Naive B cell (primary cell): ENCODE measurements around the gene NADK2. TPM values are rescaled to one million over a fixed set of nuclear protein-coding genes. Genes with fewer than 3 reads are reported as not detected.

Source experiments
- ATAC-seq, 2 donors: fragments of 150-1000 bp; cut with Tn5 transposase; 2 replicates each; pipeline ENCODE4 v1.10.0; 2021; ENCODE audit warnings: low read depth in 2 of 2, mild to moderate bottlenecking in 2 of 2, moderate library complexity in 2 of 2
- DNase-seq: peaks from one replicate; pipeline ENCODE4 v3.0.0; 2022
- H3K27ac Mint-ChIP-seq, 6 donors: one replicate each; pipeline ENCODE4 v1.8.0; 2020 to 2022; ENCODE audit warnings: mild to moderate bottlenecking in 6 of 6, mixed read lengths in 6 of 6, moderate library complexity in 5 of 6, inconsistent platforms in 2 of 6
- H3K27me3 Mint-ChIP-seq, 3 donors: one replicate each; pipeline ENCODE4 v1.8.0; 2021 to 2022; ENCODE audit warnings: mixed read lengths in 3 of 3, mild to moderate bottlenecking in 1 of 3
- H3K36me3 Mint-ChIP-seq, 2 donors: one replicate each; pipeline ENCODE4 v1.8.0; 2020 to 2022; ENCODE audit warnings: mixed read lengths in 2 of 2, inconsistent platforms in 1 of 2, mild to moderate bottlenecking in 1 of 2
- H3K4me1 Mint-ChIP-seq, 3 donors: one replicate each; pipeline ENCODE4 v1.8.0; 2020 to 2022; ENCODE audit warnings: mixed read lengths in 3 of 3, inconsistent platforms in 1 of 3, mild to moderate bottlenecking in 1 of 3, moderate library complexity in 1 of 3
- H3K4me3 Mint-ChIP-seq, 8 donors: one replicate each; pipeline ENCODE4 v1.8.0; 2020 to 2022; ENCODE audit warnings: mild to moderate bottlenecking in 8 of 8, mixed read lengths in 8 of 8, moderate library complexity in 8 of 8, inconsistent platforms in 2 of 8
- H3K9me3 Mint-ChIP-seq, 7 donors: one replicate each; pipeline ENCODE4 v1.8.0; 2020 to 2022; ENCODE audit warnings: mixed read lengths in 7 of 7, mild to moderate bottlenecking in 5 of 7, inconsistent platforms in 2 of 7, moderate library complexity in 1 of 7
- polyA plus RNA-seq, 6 donors: library from polyadenylated mRNA; unstranded; fragments of 300-500 nt; fragmentation: Illumina TruSeq; gene quantifications; one replicate each; pipeline ENCODE4 v1.2.3, GENCODE V29; 2021; ENCODE audit warnings: low read depth in 6 of 6

The NADK2 gene
- polyA plus RNA-seq, 6 donors from 2014 or later: 1.0 to 7.1 (median 4.2) TPM

GRCh38 chr5:36267905-36268304, 26.2 kb upstream of the NADK2 start:
- DNase-seq: no peak
- peaks cover 0 to 4% (median 0%) of the 10 kb centered on the region in 3 donors for H3K27me3 Mint-ChIP-seq
- H3K36me3 Mint-ChIP-seq: no peaks in the 10 kb centered on the region
- no peak overlapping the region for H3K4me3 Mint-ChIP-seq
- H3K27ac Mint-ChIP-seq: no peak overlapping the region
- peaks cover 0 to 2% (median 0%) of the 10 kb centered on the region in 3 donors for H3K4me1 Mint-ChIP-seq
- ATAC-seq: no peak
- no peaks in the 10 kb centered on the region for H3K9me3 Mint-ChIP-seq

DNA sequence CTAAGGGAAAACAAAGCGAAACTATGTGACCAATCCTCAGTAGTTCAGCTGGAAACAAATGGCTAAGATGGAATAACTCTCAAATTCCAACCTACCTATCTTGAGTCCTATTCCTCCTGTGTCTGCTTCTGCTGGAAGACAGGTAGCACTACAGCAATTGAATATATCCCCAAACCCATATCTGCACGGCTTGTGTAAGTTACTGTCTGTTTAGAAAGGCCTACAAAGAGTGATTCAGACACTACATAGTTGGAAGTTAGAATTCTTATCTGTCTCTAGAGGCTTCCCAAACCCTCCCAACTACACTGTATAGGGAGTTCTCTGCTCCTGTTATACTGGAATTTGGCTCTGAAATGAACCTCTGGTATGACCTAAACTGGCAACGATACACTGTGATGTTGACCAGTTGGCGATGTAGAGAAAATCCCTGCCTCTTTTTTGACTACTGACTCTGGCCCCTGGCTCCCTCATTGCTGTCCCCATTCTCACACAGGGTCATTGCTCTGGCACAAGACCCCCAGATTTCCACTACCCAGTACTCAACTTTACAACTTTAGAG, 22.6 kb upstream of the NADK2 start:
- DNase-seq: no peak
- Mint-ChIP-seq H3K36me3 (no peaks in the 10 kb centered on the region), H3K27me3 (peaks cover 0 to 8% (median 5%) of the 10 kb centered on the region in 3 donors), H3K9me3 (no peaks in the 10 kb centered on the region), H3K4me3 (no peak overlapping the region), H3K4me1 (peaks cover 0 to 2% (median 0%) of the 10 kb centered on the region in 3 donors), H3K27ac (no peak overlapping the region)
- no peak for ATAC-seq

DNA sequence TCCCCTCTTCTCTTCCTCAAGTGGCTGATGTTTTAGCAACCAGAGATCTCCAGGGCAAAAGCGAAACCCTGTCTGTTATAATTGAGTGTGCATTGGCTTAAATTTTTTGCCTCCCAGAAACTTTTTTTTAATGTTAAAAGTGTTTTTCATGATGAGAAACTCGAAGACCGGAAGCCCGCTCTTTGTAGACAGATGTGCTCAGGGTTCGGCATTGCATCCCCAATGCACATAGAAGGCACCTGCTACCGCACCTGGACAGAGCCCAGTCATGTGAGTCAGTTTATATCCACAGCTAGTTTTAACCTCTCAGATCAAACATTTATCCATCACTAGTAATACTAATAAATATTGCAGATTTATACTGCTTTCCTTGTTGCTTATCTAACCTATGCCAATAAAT, 19.5 kb upstream of the NADK2 start:
- no peak overlapping the region for H3K27ac Mint-ChIP-seq
- no peaks in the 10 kb centered on the region for H3K9me3 Mint-ChIP-seq
- H3K4me1 Mint-ChIP-seq: peaks cover 0 to 2% (median 0%) of the 10 kb centered on the region in 3 donors
- H3K36me3 Mint-ChIP-seq: no peaks in the 10 kb centered on the region
- no peak for DNase-seq
- H3K4me3 Mint-ChIP-seq: no peak overlapping the region
- no peak for ATAC-seq
- peaks cover 0 to 8% (median 5%) of the 10 kb centered on the region in 3 donors for H3K27me3 Mint-ChIP-seq

- ATAC-seq: no peak
- Mint-ChIP-seq H3K27ac (no peak overlapping the region), H3K36me3 (no peaks in the 10 kb centered on the region), H3K27me3 (no peaks in the 10 kb centered on the region), H3K4me3 (no peak overlapping the region), H3K4me1 (no peaks in the 10 kb centered on the region), H3K9me3 (no peaks in the 10 kb centered on the region)
- no peak for DNase-seq
Observed at GRCh38 chr5:36253575-36253974, 11.8 kb upstream of the NADK2 start.

DNA sequence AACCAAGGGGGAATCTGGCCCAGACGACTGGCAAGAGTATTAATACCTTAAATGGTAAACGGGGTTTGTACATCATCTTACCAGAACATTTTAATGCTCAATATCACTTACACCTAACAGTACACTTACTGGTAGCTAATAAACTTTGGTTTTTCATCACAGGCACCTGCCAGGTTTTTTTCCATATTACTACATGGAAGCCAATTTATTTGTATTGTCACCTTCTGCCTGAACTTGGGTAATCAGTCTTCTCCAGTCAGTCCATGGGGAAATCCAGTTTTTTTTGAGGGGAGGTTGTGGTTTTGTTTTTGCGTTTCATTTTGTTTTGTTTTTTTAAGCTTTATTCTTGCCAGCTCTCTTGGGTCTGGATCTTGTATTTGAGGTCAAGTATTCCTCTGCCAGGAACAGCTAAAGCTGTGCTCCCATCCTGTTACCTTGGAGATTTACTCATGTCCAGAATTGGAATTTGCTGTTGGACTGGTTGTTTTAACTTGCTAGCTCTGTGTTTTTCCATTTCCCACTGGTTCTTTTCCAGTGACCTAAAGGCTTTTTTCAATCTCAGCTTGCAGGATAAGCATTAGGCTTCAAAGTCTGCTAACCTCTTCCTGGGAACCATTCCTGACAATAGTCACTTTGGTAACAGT, 11.1 kb upstream of the NADK2 start:
- no peak for ATAC-seq
- DNase-seq: no peak
- Mint-ChIP-seq H3K4me1 (no peaks in the 10 kb centered on the region), H3K27me3 (no peaks in the 10 kb centered on the region), H3K9me3 (no peaks in the 10 kb centered on the region), H3K4me3 (no peak overlapping the region), H3K36me3 (no peaks in the 10 kb centered on the region), H3K27ac (no peak overlapping the region)

GRCh38 chr5:36251218-36251617, 9.5 kb upstream of the NADK2 start:
- no peak for ATAC-seq
- Mint-ChIP-seq H3K4me1 (no peaks in the 10 kb centered on the region), H3K36me3 (no peaks in the 10 kb centered on the region), H3K27ac (no peak overlapping the region), H3K9me3 (no peaks in the 10 kb centered on the region), H3K27me3 (no peaks in the 10 kb centered on the region), H3K4me3 (no peak overlapping the region)
- no peak for DNase-seq

- no peak overlapping the region for H3K27ac Mint-ChIP-seq
- H3K36me3 Mint-ChIP-seq: no peaks in the 10 kb centered on the region
- ATAC-seq: no peak
- DNase-seq: no peak
- no peaks in the 10 kb centered on the region for H3K27me3 Mint-ChIP-seq
- H3K4me3 Mint-ChIP-seq: no peak overlapping the region
- H3K4me1 Mint-ChIP-seq: no peaks in the 10 kb centered on the region
- no peaks in the 10 kb centered on the region for H3K9me3 Mint-ChIP-seq
Observed at GRCh38 chr5:36250427-36250826, 8.7 kb upstream of the NADK2 start.

GRCh38 chr5:36246036-36246800, 4.5 kb upstream of the NADK2 start:
- H3K27me3 Mint-ChIP-seq: no peaks in the 10 kb centered on the region
- no peak overlapping the region for H3K27ac Mint-ChIP-seq
- ATAC-seq: no peak
- peaks cover 12 to 18% (median 14%) of the 10 kb centered on the region in 3 donors for H3K4me1 Mint-ChIP-seq
- no peaks in the 10 kb centered on the region for H3K36me3 Mint-ChIP-seq
- H3K9me3 Mint-ChIP-seq: no peaks in the 10 kb centered on the region
- no peak for DNase-seq
- peak overlapping the region in 1 of 8 donors; percentile 27 for H3K4me3 Mint-ChIP-seq

DNA sequence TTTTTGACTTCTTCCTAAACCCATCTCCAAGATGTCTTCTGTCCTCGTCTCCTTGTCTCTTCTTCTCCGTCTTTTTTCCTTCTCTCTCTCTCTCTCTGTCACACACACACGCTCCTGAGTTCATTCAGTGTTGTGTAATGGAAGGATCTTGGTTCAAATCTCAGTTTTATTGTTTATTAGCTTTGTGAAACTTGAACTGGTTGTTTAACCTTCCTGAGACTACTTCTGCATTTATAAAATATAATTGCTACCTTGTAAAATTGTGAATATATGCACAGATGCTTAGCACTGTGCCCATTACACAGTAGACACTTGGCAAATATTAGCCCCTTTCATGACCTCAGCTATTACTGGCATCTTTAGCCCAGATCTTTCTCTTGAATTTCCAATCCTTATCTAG, 2.4 kb upstream of the NADK2 start:
- DNase-seq: no peak
- Mint-ChIP-seq H3K4me3 (peak overlapping the region; percentile 4 to 97 (median 72)), H3K27ac (peak overlapping the region in 3 of 6 donors; percentile 1 to 23 (median 6))

DNA sequence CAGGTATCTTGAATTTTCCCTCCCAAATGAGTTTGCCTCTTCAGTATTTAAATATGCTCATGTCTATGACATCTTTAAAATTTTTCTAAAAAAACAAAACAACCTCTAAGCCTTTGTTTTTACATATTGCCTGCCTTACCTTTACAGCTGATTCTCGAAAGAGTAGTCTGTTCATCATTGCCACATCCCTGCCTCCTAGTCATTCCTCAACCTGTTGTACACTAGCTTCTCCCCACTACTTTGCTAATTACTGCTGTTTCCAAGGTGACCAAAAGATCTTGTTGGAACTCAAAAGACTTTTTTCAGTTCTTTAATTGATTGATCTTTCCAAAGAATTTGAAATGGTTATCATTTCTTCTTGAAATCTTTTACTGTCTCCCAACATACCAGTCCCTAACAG, 1.9 kb upstream of the NADK2 start:
- no peaks in the 10 kb centered on the region for H3K27me3 Mint-ChIP-seq
- no peaks in the 10 kb centered on the region for H3K36me3 Mint-ChIP-seq
- H3K4me1 Mint-ChIP-seq: peaks cover 24 to 36% (median 27%) of the 10 kb centered on the region in 3 donors
- H3K9me3 Mint-ChIP-seq: no peaks in the 10 kb centered on the region
- DNase-seq (no peak), ATAC-seq (no peak)
- H3K4me3 Mint-ChIP-seq: peak overlapping the region; percentile 4 to 97 (median 72)
- peak overlapping the region in 4 of 6 donors; percentile 6 to 95 (median 16) for H3K27ac Mint-ChIP-seq

More for the DNA sequence above, 2.4 kb upstream of the NADK2 start:
- H3K36me3 Mint-ChIP-seq: no peaks in the 10 kb centered on the region
- H3K4me1 Mint-ChIP-seq: peaks cover 20 to 32% (median 24%) of the 10 kb centered on the region in 3 donors
- ATAC-seq: no peak
- no peaks in the 10 kb centered on the region for H3K27me3 Mint-ChIP-seq
- no peaks in the 10 kb centered on the region for H3K9me3 Mint-ChIP-seq

DNA sequence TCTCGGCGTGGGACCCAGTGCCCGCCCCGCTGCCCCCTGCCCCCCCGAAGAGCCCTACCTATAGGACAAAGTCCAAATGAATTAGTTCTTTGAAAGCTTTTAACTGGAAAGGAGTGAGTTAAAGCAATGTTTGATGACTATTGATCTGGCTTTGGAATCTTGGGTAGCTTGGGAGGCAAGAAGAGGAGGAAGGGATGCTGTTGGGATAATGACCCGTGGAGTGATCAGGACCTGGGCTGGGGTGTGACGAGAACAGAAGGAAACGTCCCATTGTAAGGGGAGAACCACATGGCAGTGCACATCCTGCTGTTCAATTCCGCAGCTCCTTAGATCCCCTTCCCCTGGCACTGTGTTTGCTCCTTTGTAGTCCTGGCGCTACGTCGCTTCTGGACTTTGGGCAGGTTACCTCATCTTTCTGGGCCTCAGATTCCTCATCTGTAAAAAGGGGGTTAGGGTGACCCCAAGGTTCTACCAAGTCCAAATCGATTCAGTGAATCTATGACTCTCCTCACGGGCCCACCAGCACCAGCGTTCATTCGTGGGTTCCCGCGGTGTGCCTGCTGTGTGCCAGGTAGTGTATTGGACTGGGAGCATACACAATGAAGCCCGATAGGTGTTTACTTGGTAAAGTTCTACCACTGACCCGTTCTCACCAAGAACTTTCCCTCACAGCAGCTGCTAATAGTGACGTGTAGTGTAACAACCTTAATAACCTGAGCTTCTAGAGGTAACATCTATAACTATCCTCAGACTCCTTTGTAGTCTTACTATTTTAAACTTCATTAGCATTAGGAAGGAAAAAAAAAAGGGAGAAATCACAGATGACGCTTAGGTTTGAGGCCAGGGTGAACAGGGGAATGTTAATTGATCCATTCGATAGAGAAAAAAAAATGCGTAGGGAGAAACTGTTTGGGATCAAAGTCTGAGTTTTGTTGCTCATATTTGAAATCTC, 1.1 kb upstream of the NADK2 start:
- DNase-seq (peak; percentile 11), ATAC-seq (no peak)
- peaks cover 24 to 36% (median 27%) of the 10 kb centered on the region in 3 donors for H3K4me1 Mint-ChIP-seq
- H3K27ac Mint-ChIP-seq: peak overlapping the region in 5 of 6 donors; percentile 91 to 97 (median 95)
- H3K36me3 Mint-ChIP-seq: no peaks in the 10 kb centered on the region
- H3K4me3 Mint-ChIP-seq: peak overlapping the region; percentile 85 to 97 (median 94)
- H3K9me3 Mint-ChIP-seq: no peaks in the 10 kb centered on the region
- no peaks in the 10 kb centered on the region for H3K27me3 Mint-ChIP-seq

DNA sequence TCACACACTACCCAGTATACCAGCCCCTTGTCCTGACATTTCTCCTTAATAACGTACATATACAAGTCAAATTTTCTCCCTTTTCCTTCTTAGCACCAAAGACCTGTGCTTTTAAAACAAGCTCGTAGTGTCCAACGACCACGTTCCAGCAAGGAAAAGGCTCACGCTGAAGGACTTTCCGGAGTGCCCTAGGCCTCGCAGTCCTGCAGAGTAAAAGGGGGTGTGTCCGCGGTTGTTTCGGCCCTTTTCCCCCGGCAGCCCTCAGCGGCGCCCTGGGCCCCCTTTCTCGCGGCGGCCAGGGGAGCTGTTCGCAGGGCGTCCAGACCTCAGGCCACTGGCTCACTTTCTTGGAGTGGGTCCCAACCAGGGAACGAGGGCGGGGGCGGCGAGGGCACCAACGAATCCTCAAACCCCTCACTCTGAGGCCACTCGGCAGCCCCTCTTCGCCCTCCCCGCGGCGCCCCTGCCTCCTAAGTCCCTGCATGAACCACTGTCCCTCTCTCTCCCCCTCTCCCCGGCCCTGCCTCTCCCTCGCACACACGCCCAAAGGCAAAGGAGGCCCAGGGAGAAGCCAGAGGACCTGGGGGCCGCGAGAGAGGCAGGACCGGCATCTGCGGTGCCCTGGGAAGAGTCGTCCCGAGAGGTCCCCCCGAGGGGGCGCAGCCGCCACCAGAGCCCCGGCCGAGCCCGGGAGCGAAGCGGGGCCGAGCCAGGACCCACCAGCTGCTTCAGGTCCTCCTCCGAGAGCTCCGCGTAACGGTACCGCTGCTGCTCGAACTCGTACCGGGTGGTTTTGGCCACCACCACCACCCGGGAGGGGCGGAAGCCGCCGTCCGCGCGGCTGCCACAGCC, 720 bp downstream of the NADK2 start:
- Mint-ChIP-seq H3K27me3 (no peaks in the 10 kb centered on the region), H3K4me3 (peak overlapping the region; percentile 83 to 93 (median 88)), H3K36me3 (no peaks in the 10 kb centered on the region), H3K27ac (peak overlapping the region; percentile 75 to 95 (median 90)), H3K4me1 (peaks cover 32 to 52% (median 33%) of the 10 kb centered on the region in 3 donors), H3K9me3 (peaks cover 0 to 1% (median 0%) of the 10 kb centered on the region in 7 donors)
- DNase-seq: peak; percentile 37
- ATAC-seq: no peak
